ENCODE results near the gene SFXN5. TPM values are rescaled to one million over a fixed set of nuclear protein-coding genes. Genes with fewer than 3 reads are reported as not detected.

SFXN5 gene
- total RNA-seq, 1 donor from 2014 or later: 13.7 TPM

GRCh38 chr2:72933646-72934151, 137.8 kb downstream of the SFXN5 start:
- H3K27me3 Mint-ChIP-seq (ENCODE audit: unreplicated experiment): peaks cover 4% of the 10 kb centered on the region
- TF ChIP-seq CTCF (IDR thresholded peaks at IDR 0.05; ENCODE audit: partially characterized antibody, unreplicated experiment): no peak
- H3K36me3 Mint-ChIP-seq (ENCODE audit: unreplicated experiment): peaks cover 2% of the 10 kb centered on the region
- DNase-seq: no peak
- no peak overlapping the region for H3K27ac Mint-ChIP-seq (ENCODE audit: unreplicated experiment)
- H3K9me3 Mint-ChIP-seq (ENCODE audit: unreplicated experiment): peaks cover 2% of the 10 kb centered on the region
- peaks cover 5% of the 10 kb centered on the region for H3K4me1 Mint-ChIP-seq (ENCODE audit: low read depth, unreplicated experiment)
- no peak overlapping the region for H3K4me3 Mint-ChIP-seq (ENCODE audit: unreplicated experiment)

DNA sequence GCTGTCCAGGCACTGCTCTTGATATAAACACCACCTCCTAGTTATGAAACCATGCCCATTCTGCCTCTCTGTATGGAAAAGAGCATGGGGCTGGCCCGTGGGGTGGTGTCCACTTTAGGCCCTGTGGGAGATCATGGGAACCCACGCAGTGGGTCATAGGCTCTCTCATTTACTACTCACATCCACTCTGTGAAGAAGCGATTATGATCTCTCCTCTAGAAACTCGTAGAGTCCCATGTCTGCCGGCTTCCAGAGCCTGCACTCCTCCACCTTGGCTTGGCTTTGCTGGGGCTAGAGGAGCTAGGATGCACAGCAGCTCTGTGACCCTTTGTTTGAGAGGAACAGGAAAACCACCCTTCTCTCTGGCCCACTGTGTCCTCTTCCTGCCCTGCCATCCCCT, 138.3 kb downstream of the SFXN5 start:
- DNase-seq: no peak
- Mint-ChIP-seq H3K27me3 (ENCODE audit: unreplicated experiment) (peaks cover 4% of the 10 kb centered on the region), H3K9me3 (ENCODE audit: unreplicated experiment) (peaks cover 2% of the 10 kb centered on the region), H3K4me3 (ENCODE audit: unreplicated experiment) (no peak overlapping the region), H3K4me1 (ENCODE audit: low read depth, unreplicated experiment) (peaks cover 5% of the 10 kb centered on the region), H3K27ac (ENCODE audit: unreplicated experiment) (no peak overlapping the region), H3K36me3 (ENCODE audit: unreplicated experiment) (no peaks in the 10 kb centered on the region)
- TF ChIP-seq CTCF (IDR thresholded peaks at IDR 0.05; ENCODE audit: partially characterized antibody, unreplicated experiment): no peak

GRCh38 chr2:72932805-72933204, 138.7 kb downstream of the SFXN5 start:
- H3K36me3 Mint-ChIP-seq (ENCODE audit: unreplicated experiment): no peaks in the 10 kb centered on the region
- H3K4me3 Mint-ChIP-seq (ENCODE audit: unreplicated experiment): no peak overlapping the region
- peaks cover 4% of the 10 kb centered on the region for H3K27me3 Mint-ChIP-seq (ENCODE audit: unreplicated experiment)
- H3K4me1 Mint-ChIP-seq (ENCODE audit: low read depth, unreplicated experiment): peaks cover 5% of the 10 kb centered on the region
- no peak overlapping the region for H3K27ac Mint-ChIP-seq (ENCODE audit: unreplicated experiment)
- DNase-seq: no peak
- peaks cover 2% of the 10 kb centered on the region for H3K9me3 Mint-ChIP-seq (ENCODE audit: unreplicated experiment)
- no peak for TF ChIP-seq CTCF (IDR thresholded peaks at IDR 0.05; ENCODE audit: partially characterized antibody, unreplicated experiment)

DNA sequence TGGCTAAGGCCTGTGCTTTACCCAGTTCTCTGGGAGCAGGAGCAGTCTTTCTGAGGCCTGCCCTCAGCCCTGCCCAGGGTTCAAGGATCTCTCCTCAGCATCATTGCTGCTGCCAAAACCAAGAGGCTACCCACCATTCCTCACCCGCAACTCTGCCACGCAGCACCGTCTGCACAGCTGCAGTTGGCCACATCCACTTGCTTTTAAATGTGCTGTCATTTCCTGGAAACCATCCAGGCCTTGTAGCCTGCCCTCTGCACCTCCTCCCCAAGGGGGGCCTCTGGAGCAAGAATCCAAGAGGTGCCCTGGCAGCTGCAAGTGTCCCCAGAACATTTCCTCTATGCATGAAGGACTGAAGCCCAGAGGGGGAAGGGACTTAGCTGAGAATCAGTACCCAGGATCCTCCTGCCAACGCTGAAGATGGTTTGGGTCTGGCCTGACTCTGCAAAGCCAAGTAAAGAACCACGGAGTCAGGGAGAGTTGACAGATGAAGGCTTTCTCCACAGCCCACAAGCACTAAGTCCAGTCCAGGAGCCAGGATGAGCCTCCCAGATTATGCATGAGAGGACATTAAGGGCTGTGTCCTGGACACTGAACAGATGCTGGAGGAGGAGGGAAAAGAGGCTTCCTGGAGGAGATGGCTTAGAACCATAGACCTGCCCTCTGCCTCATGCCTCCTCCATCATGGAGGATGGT, 139.3 kb downstream of the SFXN5 start:
- DNase-seq: no peak
- no peaks in the 10 kb centered on the region for H3K36me3 Mint-ChIP-seq (ENCODE audit: unreplicated experiment)
- H3K9me3 Mint-ChIP-seq (ENCODE audit: unreplicated experiment): peaks cover 2% of the 10 kb centered on the region
- H3K27me3 Mint-ChIP-seq (ENCODE audit: unreplicated experiment): peaks cover 4% of the 10 kb centered on the region
- no peak overlapping the region for H3K27ac Mint-ChIP-seq (ENCODE audit: unreplicated experiment)
- no peak overlapping the region for H3K4me3 Mint-ChIP-seq (ENCODE audit: unreplicated experiment)
- peaks cover 5% of the 10 kb centered on the region for H3K4me1 Mint-ChIP-seq (ENCODE audit: low read depth, unreplicated experiment)
- TF ChIP-seq CTCF (IDR thresholded peaks at IDR 0.05; ENCODE audit: partially characterized antibody, unreplicated experiment): no peak

- Mint-ChIP-seq H3K36me3 (ENCODE audit: unreplicated experiment) (no peaks in the 10 kb centered on the region), H3K9me3 (ENCODE audit: unreplicated experiment) (peaks cover 2% of the 10 kb centered on the region), H3K4me3 (ENCODE audit: unreplicated experiment) (no peak overlapping the region), H3K27me3 (ENCODE audit: unreplicated experiment) (peaks cover 4% of the 10 kb centered on the region), H3K4me1 (ENCODE audit: low read depth, unreplicated experiment) (peaks cover 3% of the 10 kb centered on the region), H3K27ac (ENCODE audit: unreplicated experiment) (no peak overlapping the region)
- no peak for TF ChIP-seq CTCF (IDR thresholded peaks at IDR 0.05; ENCODE audit: partially characterized antibody, unreplicated experiment)
- no peak for DNase-seq
These were observed 140.1 kb downstream of the SFXN5 start for GRCh38 chr2:72931280-72931910.
